Uterus (tissue), 2 donors: ENCODE data around the gene PSMA5.
A peak's percentile ranks its signal among the peaks of the same experiment; 100 is the strongest.

ENCODE experiments used
- POLR2A ChIP-seq, 2 donors: fragments of 450-650 bp; IDR thresholded peaks; one replicate each; pipeline ENCODE4 v1.6.1; 2016; ENCODE audit warnings: antibody characterized with exemption in 2 of 2, mild to moderate bottlenecking in 1 of 2, moderate library complexity in 1 of 2
- TF ChIP-seq, protein P1 (sequence below), 4 experiments: fragments of 200-600 bp in 2 of 4; fragments of 450-650 bp in 2 of 4; sonication (generic) in 2 of 4; IDR thresholded peaks; one replicate each; pipeline ENCODE4 v1.5.1; 2016 to 2019; ENCODE audit warnings: antibody characterized with exemption in 4 of 4, mild to moderate bottlenecking in 2 of 4, moderate library complexity in 1 of 4

- no peak for TF ChIP-seq POLR2A (IDR thresholded peaks at IDR 0.05)
- TF ChIP-seq, protein P1, sequence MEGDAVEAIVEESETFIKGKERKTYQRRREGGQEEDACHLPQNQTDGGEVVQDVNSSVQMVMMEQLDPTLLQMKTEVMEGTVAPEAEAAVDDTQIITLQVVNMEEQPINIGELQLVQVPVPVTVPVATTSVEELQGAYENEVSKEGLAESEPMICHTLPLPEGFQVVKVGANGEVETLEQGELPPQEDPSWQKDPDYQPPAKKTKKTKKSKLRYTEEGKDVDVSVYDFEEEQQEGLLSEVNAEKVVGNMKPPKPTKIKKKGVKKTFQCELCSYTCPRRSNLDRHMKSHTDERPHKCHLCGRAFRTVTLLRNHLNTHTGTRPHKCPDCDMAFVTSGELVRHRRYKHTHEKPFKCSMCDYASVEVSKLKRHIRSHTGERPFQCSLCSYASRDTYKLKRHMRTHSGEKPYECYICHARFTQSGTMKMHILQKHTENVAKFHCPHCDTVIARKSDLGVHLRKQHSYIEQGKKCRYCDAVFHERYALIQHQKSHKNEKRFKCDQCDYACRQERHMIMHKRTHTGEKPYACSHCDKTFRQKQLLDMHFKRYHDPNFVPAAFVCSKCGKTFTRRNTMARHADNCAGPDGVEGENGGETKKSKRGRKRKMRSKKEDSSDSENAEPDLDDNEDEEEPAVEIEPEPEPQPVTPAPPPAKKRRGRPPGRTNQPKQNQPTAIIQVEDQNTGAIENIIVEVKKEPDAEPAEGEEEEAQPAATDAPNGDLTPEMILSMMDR (IDR thresholded peaks at IDR 0.05) = peak; percentile 59 to 83 (median 76)
These were observed 26.8 kb downstream of the PSMA5 start for GRCh38 chr1:109399326-109399957.
